ENCODE measurements around the gene MYH9.

The MYH9 gene

DNA sequence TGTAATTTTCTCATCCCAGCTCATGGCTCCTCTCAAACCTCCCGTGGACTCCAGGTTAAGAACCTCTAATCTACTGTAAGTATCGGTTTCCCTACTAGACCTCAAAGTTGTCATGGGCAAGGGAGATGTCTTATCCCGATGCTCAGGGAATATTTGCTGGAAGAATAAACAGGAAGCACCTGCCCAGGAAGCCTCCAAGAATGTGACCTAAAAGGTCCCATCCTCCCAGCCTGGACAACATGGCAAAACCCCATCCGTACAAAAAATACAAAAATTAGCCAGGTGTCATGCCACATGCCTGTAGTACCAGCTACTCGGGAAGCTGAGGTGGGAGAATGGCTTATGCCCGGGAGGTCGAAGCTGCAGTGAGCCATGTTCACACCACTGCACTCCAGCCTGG, 72.4 kb downstream of the MYH9 start:
- ChIA-PET CTCF (interaction anchor here (0.7 to 6.3 kb wide), 4 partner anchors 14 to 171 kb away, joined by 3 to 38 read pairs (median 3); no protein-coding TSS in a partner anchor), POLR2A (interaction anchor here (1.2 to 1.3 kb wide), 2 partner anchors 10 to 14 kb away, joined by 3 read pairs; no protein-coding TSS in a partner anchor)
- Histone ChIP-seq H3K9me3 (ENCODE audit: control insufficient read depth, insufficient read depth, low read depth, low read length) (no peaks in the 10 kb centered on the region), H3K4me1 (ENCODE audit: control insufficient read depth, insufficient read depth, low read length) (no peaks in the 10 kb centered on the region), H3K36me3 (ENCODE audit: control insufficient read depth in 2 of 2, insufficient read depth in 1 of 2, low read length in 2 of 2) (peaks cover 30 to 90% of the 10 kb centered on the region in 2 experiments), H3K4me3 (ENCODE audit: low read depth, low read length) (no peak overlapping the region), H3K27ac (ENCODE audit: extremely low read depth, low read depth, low read length) (peak overlapping the region; percentile 16; the same call in 1 of the 2 replicates)
- no peak for TF ChIP-seq ZBTB17 (tag by site-specific recombination; IDR thresholded peaks at IDR 0.05)
- no peak for TF ChIP-seq ZNF211 (tag by site-specific recombination; IDR thresholded peaks at IDR 0.05; ENCODE audit: low read depth)
- no peak for TF ChIP-seq ZNF175 (tag by site-specific recombination; IDR thresholded peaks at IDR 0.05)
- TF ChIP-seq, protein P1, sequence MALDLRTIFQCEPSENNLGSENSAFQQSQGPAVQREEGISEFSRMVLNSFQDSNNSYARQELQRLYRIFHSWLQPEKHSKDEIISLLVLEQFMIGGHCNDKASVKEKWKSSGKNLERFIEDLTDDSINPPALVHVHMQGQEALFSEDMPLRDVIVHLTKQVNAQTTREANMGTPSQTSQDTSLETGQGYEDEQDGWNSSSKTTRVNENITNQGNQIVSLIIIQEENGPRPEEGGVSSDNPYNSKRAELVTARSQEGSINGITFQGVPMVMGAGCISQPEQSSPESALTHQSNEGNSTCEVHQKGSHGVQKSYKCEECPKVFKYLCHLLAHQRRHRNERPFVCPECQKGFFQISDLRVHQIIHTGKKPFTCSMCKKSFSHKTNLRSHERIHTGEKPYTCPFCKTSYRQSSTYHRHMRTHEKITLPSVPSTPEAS (tag by site-specific recombination; IDR thresholded peaks at IDR 0.05): no peak
- TF ChIP-seq ZNF404 (tag by site-specific recombination; IDR thresholded peaks at IDR 0.05): no peak
- TF ChIP-seq ZNF184 (tag by site-specific recombination; IDR thresholded peaks at IDR 0.05): no peak

DNA sequence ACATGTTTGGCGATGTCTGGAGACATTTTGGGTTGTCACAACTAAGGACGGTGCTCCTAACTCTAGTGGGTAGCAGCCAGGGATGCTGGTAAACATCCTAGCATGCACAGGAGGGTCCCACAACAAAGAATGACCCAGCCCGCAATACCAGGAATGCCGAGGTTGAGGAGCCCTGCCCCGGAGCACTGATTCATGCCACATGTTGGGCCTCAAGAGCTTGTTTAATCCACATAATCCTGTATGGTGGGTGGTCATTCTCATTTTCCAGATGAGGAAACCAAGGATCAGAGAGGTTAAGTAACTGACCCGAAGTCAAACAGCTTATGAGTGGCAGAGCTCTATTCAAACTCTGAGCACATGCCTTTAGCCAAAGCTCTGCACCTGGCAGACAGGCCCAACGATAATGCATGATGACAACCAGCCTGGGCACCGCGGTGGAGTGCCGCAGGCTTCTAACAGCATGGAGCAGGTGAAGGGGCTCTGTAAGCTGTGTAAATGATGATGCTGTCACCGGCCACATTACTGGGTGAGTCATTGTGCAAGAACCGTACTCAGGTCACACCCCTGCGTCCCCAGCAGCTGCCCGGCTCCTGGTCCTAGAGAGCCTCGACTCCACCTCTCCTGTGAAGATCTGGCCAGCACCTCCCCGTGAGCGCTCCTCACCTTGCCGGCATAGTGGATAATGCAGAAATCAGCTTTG, 76.2 kb downstream of the MYH9 start:
- Histone ChIP-seq H3K9me3 (ENCODE audit: control insufficient read depth, insufficient read depth, low read depth, low read length) (no peaks in the 10 kb centered on the region), H3K4me3 (ENCODE audit: low read depth, low read length) (no peak overlapping the region), H3K4me1 (ENCODE audit: control insufficient read depth, insufficient read depth, low read length) (no peaks in the 10 kb centered on the region), H3K36me3 (ENCODE audit: control insufficient read depth in 2 of 2, insufficient read depth in 1 of 2, low read length in 2 of 2) (peaks cover 45 to 84% of the 10 kb centered on the region in 2 experiments), H3K27ac (ENCODE audit: extremely low read depth, low read depth, low read length) (no peak overlapping the region)
- CTCF ChIA-PET: interaction anchor here (0.6 to 6.3 kb wide), 4 partner anchors 10 to 160 kb away, joined by 4 to 38 read pairs (median 4); no protein-coding TSS in a partner anchor
- POLR2A ChIA-PET: interaction anchor here (0.5 to 1.2 kb wide), 3 partner anchors 20 to 77 kb away, joined by 3 to 6 read pairs (median 5); partner anchors contain the start of gene MYH9
- TF ChIP-seq ZNF211 (tag by site-specific recombination; IDR thresholded peaks at IDR 0.05; ENCODE audit: low read depth) (no peak), ZNF768 (tag by site-specific recombination; IDR thresholded peaks at IDR 0.05) (peak; percentile 60; the same call in 1 of the 2 replicates)

DNA sequence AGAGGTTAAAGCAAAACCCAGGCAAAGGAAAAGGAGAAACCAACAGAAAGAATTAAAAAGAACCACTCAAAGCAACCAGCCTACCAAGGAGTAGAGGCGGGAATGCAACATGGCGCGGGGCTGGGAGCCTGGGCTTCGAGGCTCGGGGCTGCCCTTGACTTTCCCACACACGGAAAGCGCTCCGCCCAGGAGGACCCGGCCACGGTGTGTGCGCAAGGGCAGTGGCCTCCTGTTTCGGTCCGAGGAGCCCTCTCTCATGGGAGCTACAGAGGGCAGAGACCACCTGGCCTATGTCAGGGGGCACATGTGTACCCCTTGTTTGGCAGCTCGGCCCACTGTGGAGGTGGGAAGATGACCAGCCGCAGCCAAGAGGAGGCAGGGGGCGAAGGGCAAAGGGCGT, 78.9 kb downstream of the MYH9 start:
- no peaks in the 10 kb centered on the region for H3K9me3 ChIP-seq (ENCODE audit: control insufficient read depth, insufficient read depth, low read depth, low read length)
- no peak overlapping the region for H3K27ac ChIP-seq (ENCODE audit: extremely low read depth, low read depth, low read length)
- H3K36me3 ChIP-seq (ENCODE audit: control insufficient read depth in 2 of 2, insufficient read depth in 1 of 2, low read length in 2 of 2): peaks cover 40 to 88% of the 10 kb centered on the region in 2 experiments
- H3K4me3 ChIP-seq (ENCODE audit: low read depth, low read length): no peak overlapping the region
- POLR2A ChIA-PET: interaction anchor here (0.8 kb wide), 1 partner anchor 12 kb away, joined by 3 read pairs; no protein-coding TSS in a partner anchor
- CTCF ChIA-PET: interaction anchor here (0.8 to 6.3 kb wide), 4 partner anchors 7 to 162 kb away, joined by 3 to 38 read pairs (median 8); no protein-coding TSS in a partner anchor
- no peaks in the 10 kb centered on the region for H3K4me1 ChIP-seq (ENCODE audit: control insufficient read depth, insufficient read depth, low read length)
- no peak for TF ChIP-seq EGR2 (tag by site-specific recombination; IDR thresholded peaks at IDR 0.05; ENCODE audit: low read depth)
- TF ChIP-seq ZNF19 (tag by site-specific recombination; IDR thresholded peaks at IDR 0.05; ENCODE audit: low read depth): no peak
- TF ChIP-seq ZNF585B (tag by site-specific recombination; IDR thresholded peaks at IDR 0.05): no peak
- TF ChIP-seq ZIC2 (tag by site-specific recombination; IDR thresholded peaks at IDR 0.05): no peak
- no peak for TF ChIP-seq BCL11A (tag by site-specific recombination; IDR thresholded peaks at IDR 0.05; ENCODE audit: low read depth)
- TF ChIP-seq, protein P2, sequence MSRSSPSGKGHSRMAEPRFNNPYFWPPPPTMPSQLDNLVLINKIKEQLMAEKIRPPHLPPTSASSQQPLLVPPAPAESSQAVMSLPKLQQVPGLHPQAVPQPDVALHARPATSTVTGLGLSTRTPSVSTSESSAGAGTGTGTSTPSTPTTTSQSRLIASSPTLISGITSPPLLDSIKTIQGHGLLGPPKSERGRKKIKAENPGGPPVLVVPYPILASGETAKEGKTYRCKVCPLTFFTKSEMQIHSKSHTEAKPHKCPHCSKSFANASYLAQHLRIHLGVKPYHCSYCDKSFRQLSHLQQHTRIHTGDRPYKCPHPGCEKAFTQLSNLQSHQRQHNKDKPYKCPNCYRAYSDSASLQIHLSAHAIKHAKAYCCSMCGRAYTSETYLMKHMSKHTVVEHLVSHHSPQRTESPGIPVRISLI (tag by site-specific recombination; IDR thresholded peaks at IDR 0.05): no peak
- no peak for TF ChIP-seq ZNF514 (tag by site-specific recombination; IDR thresholded peaks at IDR 0.05)
- no peak for TF ChIP-seq ZNF843 (tag by site-specific recombination; IDR thresholded peaks at IDR 0.05)
- TF ChIP-seq ZNF768 (tag by site-specific recombination; IDR thresholded peaks at IDR 0.05): no peak
- TF ChIP-seq ZNF544 (tag by site-specific recombination; IDR thresholded peaks at IDR 0.05): no peak
- no peak for TF ChIP-seq ZNF600 (tag by site-specific recombination; IDR thresholded peaks at IDR 0.05)
- TF ChIP-seq, protein P3, sequence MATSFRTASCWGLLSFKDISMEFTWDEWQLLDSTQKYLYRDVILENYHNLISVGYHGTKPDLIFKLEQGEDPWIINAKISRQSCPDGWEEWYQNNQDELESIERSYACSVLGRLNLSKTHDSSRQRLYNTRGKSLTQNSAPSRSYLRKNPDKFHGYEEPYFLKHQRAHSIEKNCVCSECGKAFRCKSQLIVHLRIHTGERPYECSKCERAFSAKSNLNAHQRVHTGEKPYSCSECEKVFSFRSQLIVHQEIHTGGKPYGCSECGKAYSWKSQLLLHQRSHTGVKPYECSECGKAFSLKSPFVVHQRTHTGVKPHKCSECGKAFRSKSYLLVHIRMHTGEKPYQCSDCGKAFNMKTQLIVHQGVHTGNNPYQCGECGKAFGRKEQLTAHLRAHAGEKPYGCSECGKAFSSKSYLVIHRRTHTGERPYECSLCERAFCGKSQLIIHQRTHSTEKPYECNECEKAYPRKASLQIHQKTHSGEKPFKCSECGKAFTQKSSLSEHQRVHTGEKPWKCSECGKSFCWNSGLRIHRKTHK (tag by site-specific recombination; IDR thresholded peaks at IDR 0.05): no peak
- TF ChIP-seq ZNF549 (tag by site-specific recombination; IDR thresholded peaks at IDR 0.05): no peak
- no peak for TF ChIP-seq ZNF596 (tag by site-specific recombination; IDR thresholded peaks at IDR 0.05)
- TF ChIP-seq, protein P4, sequence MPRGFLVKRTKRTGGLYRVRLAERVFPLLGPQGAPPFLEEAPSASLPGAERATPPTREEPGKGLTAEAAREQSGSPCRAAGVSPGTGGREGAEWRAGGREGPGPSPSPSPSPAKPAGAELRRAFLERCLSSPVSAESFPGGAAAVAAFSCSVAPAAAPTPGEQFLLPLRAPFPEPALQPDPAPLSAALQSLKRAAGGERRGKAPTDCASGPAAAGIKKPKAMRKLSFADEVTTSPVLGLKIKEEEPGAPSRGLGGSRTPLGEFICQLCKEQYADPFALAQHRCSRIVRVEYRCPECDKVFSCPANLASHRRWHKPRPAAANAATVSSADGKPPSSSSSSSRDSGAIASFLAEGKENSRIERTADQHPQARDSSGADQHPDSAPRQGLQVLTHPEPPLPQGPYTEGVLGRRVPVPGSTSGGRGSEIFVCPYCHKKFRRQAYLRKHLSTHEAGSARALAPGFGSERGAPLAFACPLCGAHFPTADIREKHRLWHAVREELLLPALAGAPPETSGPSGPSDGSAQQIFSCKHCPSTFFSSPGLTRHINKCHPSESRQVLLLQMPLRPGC (tag by site-specific recombination; IDR thresholded peaks at IDR 0.05): no peak

Data from HEK293 (cell line).